Measurements from ENCODE around the gene KRTAP20-4.

- TF ChIP-seq CTCF (IDR thresholded peaks at IDR 0.05) (no peak), MAFK (IDR thresholded peaks at IDR 0.05; ENCODE audit: partially characterized antibody) (no peak), HMGXB4 (CRISPR knock-in tag; IDR thresholded peaks at IDR 0.05; ENCODE audit: borderline replicate concordance) (no peak), ESRRA (IDR thresholded peaks at IDR 0.05; ENCODE audit: borderline replicate concordance, low read length) (no peak), CHD2 (IDR thresholded peaks at IDR 0.05; ENCODE audit: low read length, partially characterized antibody) (no peak), MAX (IDR thresholded peaks at IDR 0.05) (no peak), EP300 (IDR thresholded peaks at IDR 0.05) (no peak), RCOR1 (IDR thresholded peaks at IDR 0.05; ENCODE audit: low read depth, low read length) (no peak), MAZ (IDR thresholded peaks at IDR 0.05; ENCODE audit: borderline replicate concordance, low read depth, low read length) (no peak), POLR2A (IDR thresholded peaks at IDR 0.05; ENCODE audit: low read length) (no peak), CEBPB (IDR thresholded peaks at IDR 0.05) (no peak), SREBF2 (IDR thresholded peaks at IDR 0.05) (no peak), CHD4 (IDR thresholded peaks at IDR 0.05; ENCODE audit: borderline replicate concordance) (no peak), BHLHE40 (IDR thresholded peaks at IDR 0.05; ENCODE audit: low read depth, low read length) (no peak)
Measured at GRCh38 chr21:30613836-30614235, 6.6 kb upstream of the KRTAP20-4 start, which contains the start of gene KRTAP6-1.

Data from A549 (cell line).